CD4-positive, alpha-beta T cell treated with Interleukin-2 at 100 ng/mL for 4 hours (primary cell): Measurements from ENCODE around the gene NEDD9.

ENCODE experiments used
- DNase-seq: peaks from one replicate; pipeline ENCODE4 v3.0.0-alpha.2; 2020; ENCODE audit warnings: low spot score

Gene NEDD9

DNA sequence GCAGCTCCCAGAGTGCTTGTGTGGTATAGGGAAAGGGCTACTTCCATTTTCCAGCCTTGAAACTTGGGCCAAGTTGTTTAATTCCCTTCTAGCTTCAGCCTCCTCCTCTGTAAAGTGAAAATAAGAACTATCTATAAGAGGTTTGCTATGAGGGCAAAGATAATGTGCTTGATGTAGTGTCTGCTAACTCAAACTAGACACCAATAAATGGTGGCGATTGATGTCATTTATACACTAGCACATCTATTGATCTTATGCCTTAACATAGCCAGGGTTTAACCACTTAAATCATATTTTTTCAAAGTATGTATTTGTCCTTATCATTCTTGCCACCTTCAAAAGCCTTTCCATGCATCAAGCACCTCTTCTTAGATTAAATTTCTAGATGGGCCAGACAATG is 55.2 kb downstream of the NEDD9 start:
- DNase-seq = no peak

DNA sequence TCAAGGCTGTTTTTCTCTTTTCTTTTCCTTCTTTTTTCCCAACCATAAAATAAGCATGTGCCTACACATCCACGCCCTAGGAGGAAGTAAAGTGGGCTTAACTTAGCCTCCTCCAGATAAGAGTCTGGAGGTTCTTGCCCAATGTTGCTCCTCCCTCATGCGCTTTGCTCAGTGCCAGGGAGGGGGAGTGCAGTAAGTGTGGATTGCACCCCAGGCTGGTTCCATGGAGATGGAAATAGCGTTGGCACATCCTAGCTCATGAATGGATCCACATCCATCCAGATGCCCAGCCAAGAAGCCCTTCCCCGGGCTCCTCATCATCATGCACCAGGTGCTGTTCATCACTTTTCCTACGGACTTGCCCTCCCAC is 58.2 kb downstream of the NEDD9 start:
- DNase-seq = no peak

DNA sequence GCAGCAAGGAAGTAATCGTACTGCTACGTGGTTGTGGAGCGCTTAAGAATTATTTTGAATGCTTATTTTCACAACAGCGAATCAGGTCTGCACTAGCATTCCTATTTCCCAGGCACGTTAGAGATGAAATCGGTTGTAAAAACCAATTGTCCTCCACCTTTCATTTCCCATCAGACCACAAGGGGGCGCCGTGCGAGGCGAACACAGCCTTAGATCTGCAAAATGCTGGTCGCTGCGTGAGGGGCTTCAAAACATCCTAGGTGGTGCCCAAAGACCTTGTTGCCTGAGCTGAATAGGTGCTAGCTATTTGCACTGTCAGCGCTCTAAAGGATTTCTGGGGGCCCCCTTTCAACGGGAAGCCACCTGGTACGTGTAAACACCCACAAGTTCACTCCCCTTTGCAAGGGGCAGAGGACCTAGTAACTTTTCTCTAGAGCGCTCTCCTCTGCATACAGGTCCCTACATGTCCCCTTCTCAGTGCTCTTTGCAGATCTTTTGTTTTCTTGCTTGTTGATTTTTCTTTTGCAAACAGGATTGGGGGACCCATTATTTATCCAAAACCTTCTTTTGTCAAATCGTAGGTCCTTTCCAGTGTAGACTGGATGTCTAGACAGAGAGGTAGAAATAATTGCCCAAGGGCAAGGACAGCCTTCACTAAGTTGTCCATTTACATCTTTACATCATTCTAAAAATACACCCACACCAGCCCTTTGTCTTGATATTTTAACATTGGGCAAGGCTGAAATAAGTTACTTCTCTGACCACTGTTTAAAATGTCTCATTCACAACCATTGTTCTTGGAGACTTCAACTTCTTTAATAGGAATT is 59.8 kb downstream of the NEDD9 start:
- DNase-seq = peak; percentile 80

DNA sequence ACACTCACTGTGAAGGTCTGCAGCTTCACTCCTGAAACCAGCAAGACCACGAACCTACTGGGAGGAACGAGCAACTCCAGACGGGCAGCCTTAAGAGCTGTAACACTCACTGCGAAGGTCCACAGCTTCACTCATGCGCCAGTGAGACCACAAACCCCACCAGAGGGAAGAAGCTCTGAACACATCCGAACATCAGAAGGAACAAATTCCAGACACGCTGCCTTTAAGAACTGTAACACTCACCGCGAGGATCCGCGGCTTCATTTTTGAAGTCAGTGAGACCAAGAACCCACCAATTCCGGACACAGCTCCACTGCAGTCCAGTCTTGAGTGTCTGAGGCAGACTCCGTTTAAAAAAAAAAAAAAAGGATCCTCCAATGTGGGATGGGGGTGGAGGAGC is 60.5 kb downstream of the NEDD9 start:
- DNase-seq = no peak

DNA sequence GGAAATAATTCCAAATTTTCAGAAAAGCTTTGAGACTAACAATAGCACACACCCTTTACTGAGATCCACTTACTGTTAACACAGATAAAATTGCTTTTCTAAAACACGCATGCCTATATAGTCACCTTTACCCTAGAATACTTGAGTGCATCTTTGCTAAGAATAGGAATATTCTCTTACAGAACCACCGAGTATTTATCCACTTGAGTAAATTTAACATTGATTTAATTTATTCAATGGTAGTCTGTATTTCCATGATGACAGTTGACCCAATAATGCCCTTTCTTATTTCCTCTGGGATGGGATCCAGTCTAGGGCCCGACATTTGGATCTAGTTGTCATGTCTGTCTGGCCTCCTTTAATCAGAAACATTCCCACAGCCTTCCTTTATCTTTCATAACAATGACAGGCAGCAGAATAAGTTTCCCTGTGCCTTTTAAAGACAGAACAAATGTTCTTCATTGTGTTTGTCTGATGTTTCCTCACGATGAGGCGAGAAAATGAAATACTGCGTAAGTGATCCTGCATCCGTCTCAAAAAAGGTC is 64.3 kb downstream of the NEDD9 start:
- no peak for DNase-seq

DNA sequence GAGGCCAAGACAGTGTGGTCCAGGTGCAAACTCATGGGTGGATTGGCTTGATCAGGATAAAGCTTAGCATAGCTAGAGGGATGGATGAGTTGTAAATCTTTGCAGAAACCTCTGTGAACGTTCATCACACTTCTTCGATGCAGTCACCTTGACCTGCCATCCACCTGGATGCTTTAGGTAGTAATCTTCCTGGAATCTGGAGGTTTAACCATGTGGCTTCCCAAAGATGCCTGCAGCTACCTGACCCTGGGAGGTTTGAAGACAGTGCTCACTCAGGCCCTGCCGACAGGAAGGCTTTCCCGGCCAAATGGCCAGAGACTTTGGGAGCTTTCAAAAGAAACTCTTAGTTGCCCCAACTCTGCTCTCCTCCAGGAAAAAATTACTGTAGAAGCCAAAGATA is 65.5 kb downstream of the NEDD9 start:
- no peak for DNase-seq

DNA sequence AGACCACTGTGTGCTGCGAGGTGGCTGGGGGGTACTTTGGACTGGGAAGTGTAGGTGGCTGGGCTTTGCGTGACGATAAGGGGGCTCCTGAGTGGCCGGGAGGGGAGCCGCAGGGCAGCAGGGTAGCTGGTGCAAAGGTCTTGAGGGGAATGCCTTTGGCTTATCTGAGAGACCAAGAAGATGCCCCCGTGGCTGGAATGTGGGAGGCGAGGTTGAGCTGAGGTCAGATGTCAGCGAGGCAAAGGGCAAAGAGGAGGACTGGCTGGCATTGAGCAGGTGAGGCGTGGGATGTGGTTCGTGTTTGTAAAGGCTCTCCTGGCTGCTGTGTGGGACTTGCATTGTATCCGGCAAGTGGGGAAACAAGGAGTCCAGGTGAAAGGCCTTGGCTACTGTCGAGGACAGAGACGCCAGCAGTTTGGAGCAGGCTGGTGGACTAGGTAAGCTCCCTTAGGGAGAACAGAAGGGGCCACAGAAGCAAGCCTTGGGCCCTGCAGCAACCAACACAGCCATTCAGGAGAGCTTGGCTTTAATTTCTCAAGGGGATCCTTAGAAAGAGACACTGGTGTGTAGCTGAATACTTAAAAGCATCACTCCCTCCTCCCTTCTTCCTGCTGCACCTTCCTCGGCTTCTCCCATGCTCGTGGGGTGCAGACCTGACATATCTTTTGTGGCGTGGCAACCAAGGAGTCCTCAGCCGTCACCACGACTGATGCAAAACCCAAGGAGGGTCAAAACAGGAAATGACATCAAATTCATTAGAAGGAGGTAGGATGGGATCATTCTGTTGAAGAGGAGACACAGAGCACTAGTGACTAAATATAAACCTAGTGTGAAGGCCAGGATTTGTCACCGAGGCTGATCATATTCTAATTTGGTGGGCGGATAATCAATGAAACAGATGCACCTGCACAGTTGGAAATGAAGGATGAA is 67.5 kb downstream of the NEDD9 start:
- no peak for DNase-seq

DNA sequence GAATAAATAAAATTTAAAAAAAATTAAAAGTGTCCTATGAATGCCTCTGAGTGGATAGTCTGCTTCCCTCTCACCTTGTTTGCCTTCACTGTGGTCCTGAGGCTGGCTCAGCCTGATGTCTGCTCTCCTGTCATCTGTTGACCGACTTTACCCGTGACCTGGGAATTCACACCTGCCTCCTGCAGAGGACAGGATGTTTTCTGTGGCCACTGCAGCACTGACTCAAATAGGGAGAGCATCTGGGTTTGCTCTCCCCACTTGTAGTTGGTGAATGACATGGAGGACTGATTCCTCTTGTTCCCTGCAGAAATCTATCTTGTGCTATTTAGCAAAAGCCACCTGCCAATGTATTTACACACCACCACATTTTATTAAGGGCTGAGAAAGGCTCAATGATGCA is 68.5 kb downstream of the NEDD9 start:
- no peak for DNase-seq

DNA sequence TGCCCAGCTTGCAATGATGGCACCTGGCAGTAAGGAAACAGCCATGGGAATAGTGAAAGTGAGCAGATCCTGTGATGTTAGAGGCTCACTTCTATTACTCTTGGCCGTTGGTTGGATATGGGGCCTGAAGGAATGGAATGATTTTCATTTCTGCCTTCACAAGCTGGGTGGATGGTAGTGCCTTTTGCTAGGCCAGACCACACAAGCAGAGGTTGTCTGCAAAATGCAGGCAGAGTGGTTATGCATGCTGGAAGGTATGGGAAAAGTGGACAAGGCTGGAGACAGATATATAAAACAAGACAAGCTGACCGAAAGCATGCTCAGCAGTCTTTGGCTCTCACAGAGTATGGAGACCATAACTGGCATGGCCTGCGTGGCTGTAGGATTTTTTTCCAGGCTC is 70.2 kb downstream of the NEDD9 start:
- DNase-seq = no peak

DNA sequence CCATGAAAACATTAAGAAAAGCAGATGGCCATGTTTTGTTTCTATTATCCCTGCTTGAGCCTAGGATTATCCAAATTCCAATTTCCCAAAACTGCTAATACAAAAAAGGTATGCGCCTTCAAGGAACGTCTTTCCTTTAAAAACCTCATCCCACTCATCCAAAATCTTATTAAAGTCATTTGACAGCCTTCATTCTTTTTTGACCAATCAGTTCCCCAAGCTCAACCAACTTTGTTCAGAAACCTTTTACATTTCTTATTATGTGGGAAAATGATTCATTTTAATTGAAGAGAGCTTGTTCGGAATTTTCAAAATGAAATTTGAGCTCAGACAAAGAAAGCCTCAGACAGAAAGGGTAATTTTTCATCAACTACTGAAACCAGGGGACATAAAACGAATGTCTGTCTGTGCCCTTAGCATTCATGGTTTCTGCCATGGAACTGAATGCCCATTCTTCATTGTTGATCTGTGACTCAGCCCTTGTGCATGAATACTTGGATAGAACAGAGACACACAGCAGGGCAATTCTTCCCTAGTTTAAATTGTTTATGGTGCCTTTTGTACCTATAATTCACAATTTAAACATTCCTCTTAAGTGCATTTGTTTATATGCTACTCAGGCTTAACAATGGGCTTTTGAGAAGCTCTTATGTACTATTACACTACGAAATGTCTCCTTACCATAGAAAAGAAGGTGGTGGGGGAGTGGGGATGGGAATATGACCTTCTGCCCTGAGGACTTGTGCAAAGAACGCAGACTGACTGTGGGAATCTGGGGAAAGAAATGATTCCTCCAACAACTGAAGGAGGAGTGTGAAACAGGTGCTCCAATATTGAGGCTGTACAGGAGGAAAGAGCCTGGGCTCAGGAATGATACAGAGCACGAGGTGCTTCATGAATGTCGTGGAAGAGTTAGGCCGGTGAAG is 71.2 kb downstream of the NEDD9 start:
- no peak for DNase-seq

DNA sequence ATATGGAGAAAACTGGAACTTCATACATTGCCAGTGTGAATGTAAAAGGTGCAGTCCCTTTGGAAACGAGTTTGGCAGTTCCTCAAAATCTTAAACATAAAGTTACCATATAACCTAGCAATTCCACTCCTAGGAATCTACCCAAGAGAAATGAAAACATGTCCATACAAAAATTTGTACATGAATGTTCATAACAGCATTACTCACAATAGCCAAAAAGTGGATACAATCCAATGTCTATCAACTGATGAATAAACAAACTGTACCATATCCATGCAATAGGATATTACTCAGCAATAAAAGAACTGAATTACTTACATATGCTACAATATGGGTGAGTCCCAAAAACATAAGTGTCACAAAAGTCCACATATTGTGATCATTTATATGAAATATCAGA is 72.3 kb downstream of the NEDD9 start:
- no peak for DNase-seq

DNA sequence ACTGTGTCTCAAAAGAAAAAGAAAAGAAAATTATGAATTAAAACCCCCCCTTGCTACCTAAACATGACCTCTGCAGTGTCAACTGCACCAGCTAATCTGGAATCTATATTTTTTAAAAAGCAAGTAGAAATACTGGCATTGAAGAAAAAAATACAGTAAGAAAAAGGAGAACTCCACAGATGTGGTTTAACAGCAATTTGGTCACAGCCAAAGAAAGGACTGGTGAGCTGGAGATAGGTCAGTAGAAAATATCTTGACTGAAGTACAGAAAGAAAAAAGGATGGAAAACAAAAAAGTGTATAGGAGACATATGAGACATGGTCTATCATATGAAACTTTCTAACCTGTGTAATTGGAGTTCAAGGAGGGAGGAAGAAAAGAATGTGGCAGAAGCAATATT is 76.9 kb downstream of the NEDD9 start:
- no peak for DNase-seq

DNA sequence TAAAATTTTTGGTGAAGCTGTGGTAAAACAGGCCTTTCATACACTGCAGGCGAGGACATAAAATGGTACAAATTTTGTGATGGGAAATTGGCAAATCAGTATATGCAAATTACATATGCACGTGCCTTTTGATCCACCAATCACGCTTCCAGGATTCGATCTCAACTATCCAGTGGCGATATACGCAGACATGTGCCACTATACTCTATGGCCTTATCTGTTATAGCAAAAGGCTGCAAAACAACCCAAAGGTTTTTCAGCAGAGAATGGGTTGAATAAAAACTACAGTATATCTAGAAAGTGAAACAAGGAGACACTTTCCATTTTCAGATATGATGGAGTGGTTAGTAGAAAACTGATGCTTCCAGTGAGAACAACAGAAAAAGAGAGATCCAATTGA is 79.0 kb downstream of the NEDD9 start:
- DNase-seq = no peak

DNA sequence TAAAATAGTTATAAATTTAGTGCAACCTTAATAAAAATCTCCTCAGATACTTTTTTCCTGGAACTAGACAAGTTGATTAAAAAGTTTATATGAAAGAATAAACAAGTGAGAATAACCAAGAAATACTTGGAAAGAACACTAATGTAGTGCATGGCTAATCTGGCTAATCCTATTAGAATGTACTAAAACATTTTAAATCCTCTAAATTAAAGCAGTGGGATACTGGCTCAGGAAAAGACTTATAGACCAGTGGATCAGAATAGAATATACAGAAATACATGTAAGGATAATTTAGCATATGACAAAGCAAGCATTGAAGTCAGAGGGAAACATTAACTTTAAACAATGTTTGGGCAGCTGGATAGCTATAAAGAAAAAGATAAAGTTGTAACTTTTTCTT is 79.9 kb downstream of the NEDD9 start:
- DNase-seq = no peak

DNA sequence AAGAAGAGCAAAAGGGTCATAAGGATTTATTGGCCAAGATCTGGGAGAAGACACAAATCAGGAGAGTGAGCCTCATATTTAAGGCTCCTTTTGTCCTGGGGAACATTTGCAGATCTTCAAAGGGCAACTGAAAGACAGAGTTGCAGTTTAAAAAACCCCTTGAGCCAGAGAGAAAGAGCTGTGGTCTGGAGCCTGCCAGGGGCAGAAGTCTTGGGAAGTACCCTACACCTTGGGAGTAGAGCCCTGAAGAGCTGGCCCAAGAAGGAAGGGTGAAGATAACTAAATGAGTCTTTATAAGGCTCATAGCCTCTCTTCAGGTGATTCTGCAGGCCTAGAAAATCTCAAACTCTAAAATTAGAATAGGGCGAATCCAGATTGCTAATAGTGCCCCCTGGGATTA is 81.0 kb downstream of the NEDD9 start:
- DNase-seq = no peak

DNA sequence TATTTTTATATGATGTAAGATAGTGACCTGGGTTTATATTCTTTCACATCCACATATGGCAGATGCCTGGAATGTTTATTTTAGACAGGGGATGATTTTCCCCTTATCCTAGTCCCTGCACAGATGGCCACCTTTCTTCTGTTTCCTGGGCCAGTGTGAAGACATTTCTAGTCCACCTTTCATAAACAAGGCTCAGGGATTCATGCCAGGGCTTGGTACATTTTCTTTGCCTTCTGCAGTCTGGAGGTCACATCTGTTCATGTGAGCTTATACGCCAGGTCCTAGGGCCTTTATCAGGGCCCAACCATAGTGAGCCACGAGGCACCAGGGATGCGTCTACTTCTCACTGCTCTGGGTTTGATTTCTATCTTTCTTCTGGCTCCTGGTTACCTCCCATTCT is 82.9 kb downstream of the NEDD9 start:
- no peak for DNase-seq

DNA sequence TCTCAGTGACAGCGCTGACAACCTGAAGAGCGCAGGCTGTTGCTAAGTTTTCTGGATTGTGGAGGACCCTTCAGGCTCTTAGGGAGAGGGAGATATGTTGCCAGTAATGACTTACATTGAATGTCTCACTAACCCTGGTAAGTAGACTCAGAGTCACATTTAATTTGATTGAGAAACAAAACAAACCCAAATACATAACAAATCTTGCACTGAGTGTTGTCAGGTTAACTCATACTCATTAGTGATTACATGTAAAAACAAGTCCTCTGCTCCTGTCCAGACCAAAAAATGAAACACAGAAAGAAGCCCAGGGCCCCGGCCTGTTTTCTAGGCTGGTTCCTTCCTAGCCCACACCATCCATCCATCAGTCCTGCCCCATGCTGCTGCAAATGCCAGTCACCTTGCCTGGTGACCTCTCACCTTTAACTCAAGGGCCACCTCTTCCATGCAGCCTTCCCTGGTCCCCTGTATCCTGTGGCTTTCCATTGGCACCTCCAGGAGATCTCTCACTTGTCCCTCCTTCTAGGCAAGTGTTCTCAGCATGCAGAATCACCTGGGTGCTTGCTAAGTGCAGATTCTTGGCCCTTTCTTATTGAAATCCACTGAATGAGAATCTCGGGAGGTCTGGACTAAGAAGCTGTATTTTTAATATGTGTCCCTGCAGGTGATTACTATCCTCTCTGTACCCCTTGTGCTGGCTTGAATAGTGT is 86.2 kb downstream of the NEDD9 start:
- no peak for DNase-seq

DNA sequence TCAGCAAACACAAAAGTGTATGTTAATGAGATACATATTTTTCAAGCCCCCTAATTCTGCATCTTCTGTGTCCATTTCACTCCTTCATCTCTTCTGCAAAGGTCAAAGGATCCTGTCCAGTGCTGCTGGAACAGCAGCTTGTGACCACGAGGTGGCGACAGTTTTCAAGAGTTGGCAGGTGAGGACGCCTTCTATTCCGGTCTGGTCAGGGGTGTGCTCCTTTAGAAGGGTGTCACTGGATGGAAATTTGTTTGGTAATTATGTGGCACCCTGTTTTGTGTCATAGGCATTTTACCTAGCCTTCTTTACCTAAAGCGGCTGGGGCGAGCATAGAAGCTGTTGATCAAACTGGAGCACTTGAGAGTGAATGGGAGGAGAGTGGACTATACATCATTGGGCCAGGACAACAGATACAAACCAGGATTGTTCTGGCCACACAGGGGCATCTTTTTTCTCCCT is 88.0 kb downstream of the NEDD9 start:
- DNase-seq = peak; percentile 75

DNA sequence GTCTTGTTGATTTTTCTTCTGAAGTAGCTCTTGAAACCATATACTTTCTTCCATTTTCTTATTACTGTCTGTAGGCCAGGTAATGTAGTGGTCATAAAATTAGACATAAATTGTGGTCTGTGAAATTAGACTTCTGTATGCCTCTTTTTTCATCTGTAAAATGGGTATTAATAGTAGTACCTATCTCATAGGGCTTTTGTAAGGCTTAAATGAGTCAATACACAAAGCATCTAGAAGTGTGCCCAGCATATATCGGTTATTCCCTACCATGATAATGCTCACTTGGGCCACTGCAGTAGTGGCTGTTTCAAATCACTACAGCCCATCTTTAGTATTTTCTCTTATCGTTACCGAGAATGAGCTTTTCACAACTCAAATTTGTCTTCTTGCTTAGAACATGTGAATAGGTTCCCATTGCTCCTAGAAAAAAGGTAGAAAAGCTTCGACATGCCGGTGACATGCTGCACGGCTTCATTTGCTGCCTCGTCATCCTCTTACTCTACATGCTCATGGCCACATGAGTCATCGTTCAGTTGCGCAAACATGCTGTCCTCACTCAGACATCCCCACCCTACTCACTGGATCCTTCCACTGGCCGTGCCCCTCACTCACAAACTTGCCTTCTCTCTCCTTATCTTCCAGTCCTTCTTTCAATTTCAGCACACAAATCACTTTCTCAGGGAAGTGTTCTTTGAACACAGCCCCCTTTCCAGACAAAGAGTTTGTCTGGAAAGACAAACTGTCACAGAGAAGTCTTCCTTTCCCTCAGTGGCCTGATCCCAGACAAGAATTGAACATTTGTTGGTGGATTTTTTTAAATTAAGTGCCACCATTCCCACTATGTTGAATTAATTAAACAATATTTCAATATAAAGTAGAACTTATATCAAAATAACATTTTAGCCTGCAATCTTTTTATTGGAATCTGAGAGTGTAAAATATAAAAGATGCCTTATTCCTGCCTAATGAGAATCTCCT is 88.8 kb downstream of the NEDD9 start:
- DNase-seq = peak; percentile 10
